ENCODE data around the gene ZFHX3. TPM values are rescaled to one million over a fixed set of nuclear protein-coding genes. Genes with fewer than 3 reads are reported as not detected.

Gene ZFHX3
- total and polyA plus RNA-seq, 9 of the 15 experiments (the other 6 are each of a cell fraction or from before 2014, with no cell fraction given), result 0.01 to 0.23 (median 0.06) TPM; not detected in 4

- no peaks in the 10 kb centered on the region for H4K20me1 ChIP-seq (replicated peaks; ENCODE audit: control insufficient read depth, insufficient read depth, low read length)
- no peaks in the 10 kb centered on the region for H3K9me3 ChIP-seq (replicated peaks; ENCODE audit: control insufficient read depth, insufficient read depth, low read depth, low read length)
- in situ Hi-C loops (cut with MboI), result no loop called here
- no peak overlapping the region for H3K4me2 ChIP-seq (ENCODE audit: insufficient read depth, low read length)
- WGBS (ENCODE audit: insufficient coverage, low coverage, missing lambda C conversion rate), result 9% methylated on average over 2 of the region's 2 CpGs
- DNase-seq (ENCODE audit: extremely low read depth in 1 of 4, low spot score in 3 of 4), result no peak
- no peaks in the 10 kb centered on the region for H3K9me1 ChIP-seq (ENCODE audit: control insufficient read depth, insufficient read depth, low read length)
- no peak for ATAC-seq
- intact Hi-C loops (cut with micrococcal nuclease), result no loop called here
- ChIA-PET CTCF (ENCODE audit: low intra/inter-chr PET ratio) (no interaction called here), POLR2A (no interaction called here)
- no peaks in the 10 kb centered on the region for H3K36me3 ChIP-seq (ENCODE audit: control insufficient read depth, insufficient read depth, low read length)
- H3K9ac ChIP-seq (ENCODE audit: insufficient read depth in 1 of 2, low read depth in 2 of 2, low read length in 2 of 2), result no peak overlapping the region
- H3K4me1 ChIP-seq (replicated peaks in 1 of 2; ENCODE audit: control insufficient read depth in 2 of 2, insufficient read depth in 2 of 2, low read length in 2 of 2), result no peaks in the 10 kb centered on the region; a peak in 1 of 5 replicates
- no peak overlapping the region for H3K27ac ChIP-seq (ENCODE audit: extremely low read depth, low read depth, low read length)
- no peak overlapping the region for H3K4me3 ChIP-seq
- BruUV-seq (replicated peaks), result no TSS peak
- TF ChIP-seq ZNF197 (CRISPR knock-in tag; IDR thresholded peaks at IDR 0.05; ENCODE audit: low read depth) (no peak), ZNF778 (CRISPR knock-in tag; IDR thresholded peaks at IDR 0.05) (no peak), GABPB2 (CRISPR knock-in tag; conservative IDR thresholded peaks at IDR 0.05) (no peak), ZNF695 (CRISPR knock-in tag; IDR thresholded peaks at IDR 0.05) (no peak), SNRNP70 (optimal IDR thresholded peaks at IDR 0.05; ENCODE audit: low read depth, low read length) (no peak), XRCC5 (IDR thresholded peaks at IDR 0.05; ENCODE audit: low read depth, low read length) (no peak), SRSF9 (IDR thresholded peaks at IDR 0.05; ENCODE audit: borderline replicate concordance, low read depth, low read length) (no peak)
- no peak overlapping the region for H2AFZ ChIP-seq (ENCODE audit: low read depth, low read length)
- no peaks in the 10 kb centered on the region for H3K79me2 ChIP-seq (ENCODE audit: control insufficient read depth, insufficient read depth, low read length)
- no peak for FAIRE-seq
- no peaks in the 10 kb centered on the region for H3K27me3 ChIP-seq (ENCODE audit: control insufficient read depth in 2 of 2, insufficient read depth in 2 of 2, low read length in 2 of 2)
Measured at GRCh38 chr16:72740347-72740746, 307.6 kb downstream of the ZFHX3 start.

- no peak overlapping the region for H3K4me3 ChIP-seq
- no peak overlapping the region for H2AFZ ChIP-seq (ENCODE audit: low read depth, low read length)
- no peak for FAIRE-seq
- intact Hi-C loops (cut with micrococcal nuclease), result no loop called here
- no peaks in the 10 kb centered on the region; a peak in 1 of 5 replicates for H3K4me1 ChIP-seq (replicated peaks in 1 of 2; ENCODE audit: control insufficient read depth in 2 of 2, insufficient read depth in 2 of 2, low read length in 2 of 2)
- in situ Hi-C loops (cut with MboI), result no loop called here
- no peak overlapping the region for H3K4me2 ChIP-seq (ENCODE audit: insufficient read depth, low read length)
- CTCF ChIA-PET (ENCODE audit: low intra/inter-chr PET ratio), result no interaction called here
- no peaks in the 10 kb centered on the region for H3K9me3 ChIP-seq (replicated peaks; ENCODE audit: control insufficient read depth, insufficient read depth, low read depth, low read length)
- H3K79me2 ChIP-seq (ENCODE audit: control insufficient read depth, insufficient read depth, low read length), result no peaks in the 10 kb centered on the region
- no peaks in the 10 kb centered on the region for H3K36me3 ChIP-seq (ENCODE audit: control insufficient read depth, insufficient read depth, low read length)
- no peak overlapping the region for H3K27ac ChIP-seq (ENCODE audit: extremely low read depth, low read depth, low read length)
- BruUV-seq (replicated peaks), result no TSS peak
- 5% methylated on average over 1 of the region's 1 CpG for WGBS (ENCODE audit: insufficient coverage, low coverage, missing lambda C conversion rate)
- no peaks in the 10 kb centered on the region for H3K9me1 ChIP-seq (ENCODE audit: control insufficient read depth, insufficient read depth, low read length)
- no peak for ATAC-seq
- no peak overlapping the region for H3K9ac ChIP-seq (ENCODE audit: insufficient read depth in 1 of 2, low read depth in 2 of 2, low read length in 2 of 2)
- H4K20me1 ChIP-seq (replicated peaks; ENCODE audit: control insufficient read depth, insufficient read depth, low read length), result no peaks in the 10 kb centered on the region
- DNase-seq (ENCODE audit: extremely low read depth in 1 of 4, low spot score in 3 of 4), result no peak
- POLR2A ChIA-PET, result no interaction called here
- H3K27me3 ChIP-seq (ENCODE audit: control insufficient read depth in 2 of 2, insufficient read depth in 2 of 2, low read length in 2 of 2), result no peaks in the 10 kb centered on the region
- no peak for TF ChIP-seq ZFP91 (CRISPR knock-in tag; IDR thresholded peaks at IDR 0.05)
- TF ChIP-seq TCFL5 (CRISPR knock-in tag; conservative IDR thresholded peaks at IDR 0.05), result no peak
- no peak for TF ChIP-seq ZNF311 (CRISPR knock-in tag; IDR thresholded peaks at IDR 0.05)
- TF ChIP-seq ZNF584 (CRISPR knock-in tag; IDR thresholded peaks at IDR 0.05; ENCODE audit: low read depth), result no peak
- no peak for TF ChIP-seq USF2 (CRISPR knock-in tag; IDR thresholded peaks at IDR 0.05)
- no peak for TF ChIP-seq KDM2B (CRISPR knock-in tag; IDR thresholded peaks at IDR 0.05)
- no peak for TF ChIP-seq XRCC5 (IDR thresholded peaks at IDR 0.05; ENCODE audit: low read depth, low read length)
Measured at GRCh38 chr16:72739577-72739976, 308.4 kb downstream of the ZFHX3 start.

All from K562 (cell line).